ENCODE measurements around the gene VPS16.

DNA sequence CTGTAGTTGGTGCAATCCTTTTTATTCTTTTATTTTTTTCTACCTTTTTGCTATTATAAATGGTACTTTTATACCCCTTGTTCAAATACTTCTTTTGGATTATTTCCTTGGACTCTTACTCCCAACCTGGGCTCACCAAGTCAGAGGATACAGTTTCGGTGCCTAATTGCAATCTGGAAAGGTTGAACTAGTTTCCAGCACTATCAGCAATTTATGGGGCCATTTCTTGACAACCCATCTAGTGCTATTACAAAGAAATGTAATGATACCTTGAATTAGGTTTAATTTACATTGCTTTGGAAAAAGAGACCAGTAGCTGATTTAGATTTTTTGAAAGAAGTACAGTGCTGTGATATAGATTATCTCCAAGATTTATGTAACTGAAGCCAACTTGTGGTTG lies 38.0 kb downstream of the VPS16 start:
- TF ChIP-seq E2F6 (IDR thresholded peaks at IDR 0.05; ENCODE audit: borderline replicate concordance, low read depth): no peak
- TF ChIP-seq, protein P1, sequence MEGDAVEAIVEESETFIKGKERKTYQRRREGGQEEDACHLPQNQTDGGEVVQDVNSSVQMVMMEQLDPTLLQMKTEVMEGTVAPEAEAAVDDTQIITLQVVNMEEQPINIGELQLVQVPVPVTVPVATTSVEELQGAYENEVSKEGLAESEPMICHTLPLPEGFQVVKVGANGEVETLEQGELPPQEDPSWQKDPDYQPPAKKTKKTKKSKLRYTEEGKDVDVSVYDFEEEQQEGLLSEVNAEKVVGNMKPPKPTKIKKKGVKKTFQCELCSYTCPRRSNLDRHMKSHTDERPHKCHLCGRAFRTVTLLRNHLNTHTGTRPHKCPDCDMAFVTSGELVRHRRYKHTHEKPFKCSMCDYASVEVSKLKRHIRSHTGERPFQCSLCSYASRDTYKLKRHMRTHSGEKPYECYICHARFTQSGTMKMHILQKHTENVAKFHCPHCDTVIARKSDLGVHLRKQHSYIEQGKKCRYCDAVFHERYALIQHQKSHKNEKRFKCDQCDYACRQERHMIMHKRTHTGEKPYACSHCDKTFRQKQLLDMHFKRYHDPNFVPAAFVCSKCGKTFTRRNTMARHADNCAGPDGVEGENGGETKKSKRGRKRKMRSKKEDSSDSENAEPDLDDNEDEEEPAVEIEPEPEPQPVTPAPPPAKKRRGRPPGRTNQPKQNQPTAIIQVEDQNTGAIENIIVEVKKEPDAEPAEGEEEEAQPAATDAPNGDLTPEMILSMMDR (IDR thresholded peaks at IDR 0.05): no peak
- TF ChIP-seq HDAC2 (IDR thresholded peaks at IDR 0.05): no peak
- TF ChIP-seq POLR2A (IDR thresholded peaks at IDR 0.05; ENCODE audit: low read length): no peak

All from A549 (cell line).